Embryonic facial prominence (tissue), 1 donor: ENCODE results near the gene ANTXRL.
"Not testable (repeated sequence)": the region's sequence is repeated elsewhere in the genome, so short reads cannot be mapped to it uniquely, and the experiment has no call there.

ENCODE experiments used
- DNase-seq: peaks from one replicate; pipeline ENCODE4 v3.0.0-alpha.2; 2016; ENCODE audit errors: extremely low spot score

Gene ANTXRL

DNA sequence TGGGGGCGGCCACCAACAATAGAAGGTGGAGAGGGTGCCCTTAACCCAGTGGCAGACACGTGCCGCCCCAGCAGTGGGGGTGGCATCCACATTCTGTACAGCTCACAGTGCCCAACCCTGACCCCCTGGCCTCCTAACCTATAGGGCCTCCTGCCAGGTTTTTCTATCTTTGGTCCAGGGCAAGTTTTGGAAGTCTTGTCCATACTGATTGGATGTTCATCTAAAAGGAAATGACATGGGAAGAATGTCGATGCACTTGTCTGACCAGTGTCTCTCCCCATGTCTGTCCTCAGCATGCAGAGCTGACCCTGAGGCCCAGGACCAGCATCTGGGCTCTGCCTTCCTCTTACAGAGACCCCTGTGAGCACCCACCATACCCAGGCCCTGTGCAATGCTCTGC is 32.3 kb upstream of the ANTXRL start:
- DNase-seq = no peak

DNA sequence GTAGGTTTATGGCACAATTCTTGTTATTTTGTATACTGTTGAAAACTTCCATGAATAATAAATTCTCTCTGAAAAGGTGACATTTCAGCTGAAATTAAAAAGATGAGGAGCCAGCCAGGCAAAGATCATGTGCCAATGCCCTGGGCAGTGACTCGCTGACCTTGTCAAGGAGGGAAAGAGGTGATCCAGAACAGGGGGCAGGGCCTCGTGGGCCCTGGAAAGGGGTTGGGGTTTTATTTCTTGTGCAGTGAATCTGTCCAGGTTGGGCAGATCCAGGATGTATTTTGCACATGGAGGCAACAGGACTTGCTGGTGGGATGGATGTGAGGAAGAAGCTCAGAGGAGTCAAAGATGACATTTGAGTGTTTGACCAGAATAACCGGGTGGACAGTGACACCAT is 31.6 kb upstream of the ANTXRL start:
- not testable (repeated sequence) for DNase-seq

DNA sequence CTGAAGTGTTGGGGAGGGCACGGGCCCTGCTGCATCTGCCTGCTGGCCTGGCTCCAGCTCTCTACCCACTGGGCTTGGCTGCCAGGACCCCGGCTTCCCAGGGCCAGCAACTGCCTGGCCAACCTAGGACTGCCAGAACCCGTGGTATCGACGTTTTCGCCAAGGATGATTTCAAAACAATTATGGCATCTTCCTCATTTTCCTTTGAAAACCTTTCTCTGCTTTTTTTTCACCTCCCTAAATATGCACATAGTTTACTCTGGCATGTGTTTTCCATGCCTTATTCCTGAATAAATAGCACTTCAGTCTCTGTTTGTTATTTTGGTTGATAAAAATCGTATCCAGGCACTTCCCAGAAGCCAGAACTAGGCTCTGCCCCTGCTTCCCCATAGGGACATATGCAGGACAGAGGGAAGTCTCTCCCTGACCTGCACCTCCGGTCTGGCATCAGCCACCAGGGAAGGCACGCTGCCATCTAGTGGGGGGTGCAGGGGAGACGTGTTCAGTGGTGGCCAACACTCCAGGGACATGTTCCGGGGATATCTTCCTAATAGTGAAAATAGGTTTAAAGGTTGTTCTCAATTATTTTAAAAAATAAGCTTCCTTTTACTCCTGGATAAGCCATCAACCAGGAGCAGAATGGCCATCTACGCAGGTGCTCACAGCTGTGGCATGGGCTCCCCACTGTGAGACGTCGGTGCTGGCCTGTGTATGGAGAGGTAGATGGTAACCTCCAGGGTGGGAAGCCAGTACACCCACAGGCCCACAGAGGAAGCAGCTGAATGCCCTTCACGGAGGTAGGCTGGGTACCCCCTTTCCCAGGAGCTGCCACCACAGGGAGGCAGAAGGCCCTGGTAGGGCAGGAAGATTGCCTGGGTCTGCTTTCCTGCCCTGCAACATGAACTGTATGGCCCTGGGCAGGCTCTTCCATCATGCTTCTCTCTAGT is 30.7 kb upstream of the ANTXRL start:
- no peak for DNase-seq

DNA sequence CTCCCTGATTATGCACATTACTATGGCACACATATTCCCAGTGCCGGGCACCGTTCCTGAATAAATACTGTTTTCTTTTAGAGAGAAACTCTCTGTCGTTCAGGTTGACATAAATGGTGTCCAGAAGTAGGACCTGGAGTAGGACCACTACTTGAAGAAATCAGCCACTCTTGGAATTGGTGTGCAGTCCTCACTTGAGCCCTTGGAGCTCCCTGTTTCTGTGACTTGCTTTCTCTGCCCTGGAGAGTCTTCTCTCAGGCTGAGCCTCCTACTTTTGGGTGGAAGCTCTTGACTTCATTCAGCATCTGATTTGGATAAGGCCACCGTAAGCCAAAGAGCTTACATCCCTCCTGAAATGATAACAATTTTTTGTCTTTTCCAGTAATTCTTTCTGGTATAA is 29.7 kb upstream of the ANTXRL start:
- no peak for DNase-seq

DNA sequence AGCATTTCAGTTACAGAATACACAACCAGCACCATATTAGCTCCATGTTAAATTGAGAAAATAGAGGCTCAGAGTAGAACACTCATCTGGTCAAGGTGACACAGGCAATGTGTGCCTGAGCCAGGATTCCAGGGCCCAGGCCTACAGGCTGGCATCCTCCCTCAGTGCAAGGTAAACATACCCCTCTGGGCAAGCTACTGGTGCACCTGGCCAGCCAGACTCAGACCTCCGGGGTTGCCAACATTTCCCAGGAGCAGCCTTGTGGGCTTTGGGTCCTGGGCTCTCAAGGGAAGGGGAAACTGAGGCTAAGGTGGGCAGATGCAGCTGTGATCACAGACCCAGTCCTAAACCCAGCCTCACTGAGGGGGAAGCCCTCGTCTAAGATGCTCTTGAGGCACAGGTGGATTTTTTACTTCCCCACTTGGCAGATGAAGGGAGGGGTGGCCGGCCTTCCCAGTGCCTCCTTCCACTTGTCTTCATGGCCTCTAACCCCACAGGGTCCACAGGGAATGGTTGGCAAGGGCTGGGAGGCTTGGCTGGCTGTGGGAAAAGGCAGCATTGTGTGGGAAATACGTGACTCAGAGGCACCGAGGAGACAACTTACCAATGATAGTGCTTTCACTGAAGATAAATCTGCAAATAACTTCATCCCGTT is 23.8 kb upstream of the ANTXRL start:
- DNase-seq = not testable (repeated sequence)

DNA sequence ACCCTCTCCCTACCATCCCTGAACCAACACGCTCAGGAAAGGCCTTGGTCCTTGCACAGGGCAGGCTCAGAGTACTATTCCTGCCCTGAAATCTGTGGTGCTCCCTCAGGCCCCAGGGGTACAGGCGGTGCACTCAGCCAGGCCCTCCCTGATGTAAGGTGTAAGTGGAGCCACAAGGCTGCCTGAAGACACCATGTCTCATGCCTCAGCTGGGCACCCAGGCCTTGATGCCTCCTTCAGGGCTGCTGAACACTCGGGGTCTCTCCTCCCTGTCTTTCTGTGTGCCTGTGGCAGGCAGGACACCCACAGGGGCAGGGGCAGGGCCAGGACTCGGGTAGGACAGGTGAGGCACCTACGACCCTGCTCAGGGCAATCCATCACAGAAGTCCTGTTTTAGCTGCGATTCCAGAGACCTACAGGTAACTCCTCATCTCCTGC is 22.9 kb upstream of the ANTXRL start:
- DNase-seq = no peak

DNA sequence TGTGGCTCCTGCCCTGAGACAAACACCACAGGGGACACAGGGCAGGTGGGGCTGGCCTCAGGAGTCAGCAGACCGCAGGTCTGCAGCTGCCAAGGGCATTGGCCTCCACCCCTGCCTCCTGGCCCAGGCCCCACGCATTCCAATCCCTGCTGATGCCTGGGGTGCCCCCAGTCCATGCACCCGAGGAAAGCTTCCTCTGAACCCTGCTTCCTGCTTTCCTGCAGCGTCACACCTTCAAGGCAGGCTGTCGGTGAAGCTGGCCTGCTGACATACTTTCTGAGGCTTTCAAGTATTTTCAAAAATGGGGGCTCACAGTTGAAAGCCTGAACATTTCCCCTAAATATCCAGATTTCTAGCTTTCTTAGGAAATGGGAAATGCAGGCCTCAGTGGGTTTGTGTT is 22.5 kb upstream of the ANTXRL start:
- DNase-seq = no peak

DNA sequence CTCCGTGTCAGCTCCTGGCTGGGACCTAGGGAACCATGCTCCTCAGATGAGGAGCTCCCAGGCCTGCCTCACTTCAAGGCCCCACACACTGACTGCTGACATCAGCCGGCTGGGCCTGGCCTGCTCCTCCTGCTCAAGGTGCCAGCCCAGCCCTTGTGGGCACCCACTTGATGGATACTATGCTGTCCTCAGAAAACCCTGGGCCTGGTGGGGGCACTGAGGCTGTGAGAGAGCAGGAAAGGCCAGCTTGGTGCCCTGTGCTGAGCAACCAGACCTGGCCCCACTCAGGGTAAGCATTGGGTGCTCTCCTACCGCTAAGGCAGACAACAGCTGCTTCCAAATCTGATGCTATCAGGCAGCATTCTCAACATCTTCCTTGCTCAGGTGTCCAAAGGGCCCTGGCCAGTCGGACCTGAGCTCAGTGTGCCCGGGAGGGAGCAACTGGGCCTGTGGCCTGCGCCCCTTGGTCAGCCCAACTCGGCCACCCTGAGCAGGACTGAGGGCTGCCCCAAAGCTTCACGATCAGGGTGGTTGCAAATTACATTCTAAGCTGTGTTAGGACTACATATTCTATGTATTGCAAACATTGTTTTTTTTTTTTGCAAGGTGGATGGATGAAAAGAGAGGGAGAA is 21.9 kb upstream of the ANTXRL start:
- DNase-seq = no peak

DNA sequence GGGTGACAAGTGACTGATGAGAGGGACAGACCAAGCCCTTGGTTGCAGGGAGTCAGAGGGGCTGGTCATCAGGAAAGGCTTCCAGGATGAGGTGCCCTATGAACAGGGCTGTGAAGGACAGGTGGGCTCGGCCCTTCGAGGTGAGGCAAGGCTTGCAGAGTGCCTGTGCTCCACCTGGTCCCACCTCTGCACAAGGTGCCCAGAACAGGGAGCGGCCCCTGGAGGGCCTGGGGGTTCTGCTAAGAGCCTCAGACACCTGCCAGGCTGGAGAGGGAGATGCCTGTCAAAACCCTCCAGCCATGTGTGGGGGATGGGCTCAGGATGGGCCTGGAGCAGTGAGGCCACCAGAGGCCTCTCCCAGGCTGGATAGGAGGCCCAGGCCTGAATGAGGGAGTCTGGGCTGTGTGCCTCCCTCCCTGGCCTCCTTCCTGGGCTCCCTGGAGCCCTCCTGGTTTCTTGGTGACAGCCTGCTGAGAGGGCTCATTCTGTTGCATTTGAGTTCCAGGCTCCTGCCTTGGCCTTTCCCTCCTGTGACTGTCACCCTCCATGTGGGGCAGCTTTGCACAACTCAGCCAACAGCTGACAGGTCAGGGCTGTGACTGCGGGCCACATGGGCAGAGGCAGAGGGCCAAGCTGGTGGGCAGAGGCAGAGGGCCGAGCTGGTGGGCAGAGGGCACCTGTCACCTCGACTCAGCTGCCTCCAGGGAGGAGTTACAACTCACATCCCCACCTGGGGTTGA is 21.1 kb upstream of the ANTXRL start:
- not testable (repeated sequence) for DNase-seq

DNA sequence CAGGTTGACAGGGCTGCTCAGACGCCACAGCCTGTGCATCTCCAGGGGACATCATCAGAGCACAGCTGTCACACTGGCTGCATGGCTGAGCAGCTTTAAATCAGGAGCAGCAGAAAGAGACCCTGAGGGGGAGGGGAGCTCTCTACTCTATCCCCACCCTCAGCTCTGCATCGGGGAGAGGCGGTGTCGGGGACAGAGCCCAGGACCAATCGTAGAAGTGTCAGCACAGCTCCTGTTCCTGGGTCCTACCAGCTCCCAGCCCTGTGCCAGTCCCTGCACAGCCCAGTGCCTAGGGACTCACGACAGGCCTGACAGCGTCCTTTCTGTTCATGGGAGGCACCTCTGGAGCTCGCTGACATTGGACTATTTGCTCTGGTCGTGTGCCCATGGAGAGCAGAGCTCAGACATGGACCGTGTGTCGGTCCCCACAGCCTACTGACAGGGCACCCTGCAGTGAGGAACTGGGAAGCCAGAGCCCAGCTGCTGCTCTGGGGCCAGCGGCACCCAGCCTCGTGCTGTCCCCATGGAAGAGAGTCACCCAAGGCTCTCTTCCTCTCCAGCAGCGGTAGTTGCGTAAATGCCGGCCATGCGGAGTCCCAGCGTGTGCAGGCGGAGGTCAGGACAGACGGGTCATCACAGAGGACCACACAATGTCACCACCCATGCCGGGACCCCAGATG is 20.4 kb upstream of the ANTXRL start:
- no peak for DNase-seq

DNA sequence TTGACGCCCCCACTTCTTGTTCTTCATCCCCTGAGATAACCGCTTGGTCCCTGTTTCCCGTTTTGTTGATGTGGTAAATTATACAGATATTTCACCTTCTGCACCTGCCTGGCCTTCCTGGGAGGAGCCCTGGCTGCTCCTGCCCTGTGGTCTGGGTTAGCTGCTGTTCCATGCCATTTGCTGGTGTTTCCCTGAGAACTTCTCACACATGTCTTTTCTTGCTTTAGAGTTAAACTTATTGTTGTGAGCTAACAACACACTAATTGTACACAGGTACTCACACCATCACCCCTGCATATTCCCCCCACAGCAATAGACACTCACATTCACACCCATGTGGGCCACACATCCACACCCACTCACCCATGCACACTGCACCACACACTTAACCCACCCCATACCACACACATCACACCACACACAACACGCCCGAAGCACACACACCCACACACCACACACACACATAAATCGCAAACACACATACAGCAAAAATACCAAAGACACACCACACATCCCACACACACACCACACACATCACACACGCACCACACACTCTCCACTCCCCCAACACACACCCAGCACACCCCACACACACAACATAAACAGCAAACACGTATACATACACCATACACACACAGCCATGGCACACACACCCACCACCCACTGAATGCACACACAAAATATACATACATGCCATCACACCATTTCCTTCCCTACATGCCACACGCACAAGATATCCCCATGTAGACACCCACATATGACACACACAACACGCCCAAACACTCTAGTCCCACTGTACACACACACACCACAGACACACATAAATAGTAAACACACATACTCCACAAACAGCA is 19.4 kb upstream of the ANTXRL start:
- DNase-seq = no peak

DNA sequence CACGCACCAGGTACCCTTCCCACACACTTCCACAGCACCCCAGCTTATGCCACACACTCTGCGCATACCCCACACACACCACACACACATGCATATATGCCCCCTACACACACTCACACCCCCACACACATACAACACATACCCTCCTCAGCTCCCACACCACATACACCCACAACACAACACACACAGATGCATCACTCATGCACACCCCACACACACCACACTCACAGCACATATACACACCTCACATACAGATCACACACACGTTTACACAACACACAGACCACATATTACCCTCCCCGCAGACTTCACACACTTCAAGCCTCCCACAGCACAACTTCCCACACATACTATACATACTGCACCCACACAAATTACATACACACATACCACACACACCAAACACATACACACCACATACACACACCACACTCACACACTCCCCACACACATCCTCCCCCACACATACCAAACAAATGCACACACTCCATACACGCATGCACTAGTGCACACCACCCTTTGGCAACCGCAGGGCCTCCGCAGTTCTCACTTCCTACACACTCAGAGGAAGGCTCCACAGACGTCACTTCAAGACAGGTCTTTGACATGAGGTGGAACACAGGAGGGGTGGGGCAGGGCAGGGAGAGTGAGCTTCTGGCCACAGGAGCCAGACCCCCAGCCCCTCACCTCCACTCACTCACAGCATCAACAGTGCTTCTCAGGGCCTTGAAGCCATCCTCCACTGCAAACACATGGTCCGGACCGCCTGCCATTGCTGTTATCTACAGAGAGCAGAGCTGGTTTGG is 18.5 kb upstream of the ANTXRL start:
- DNase-seq = no peak

DNA sequence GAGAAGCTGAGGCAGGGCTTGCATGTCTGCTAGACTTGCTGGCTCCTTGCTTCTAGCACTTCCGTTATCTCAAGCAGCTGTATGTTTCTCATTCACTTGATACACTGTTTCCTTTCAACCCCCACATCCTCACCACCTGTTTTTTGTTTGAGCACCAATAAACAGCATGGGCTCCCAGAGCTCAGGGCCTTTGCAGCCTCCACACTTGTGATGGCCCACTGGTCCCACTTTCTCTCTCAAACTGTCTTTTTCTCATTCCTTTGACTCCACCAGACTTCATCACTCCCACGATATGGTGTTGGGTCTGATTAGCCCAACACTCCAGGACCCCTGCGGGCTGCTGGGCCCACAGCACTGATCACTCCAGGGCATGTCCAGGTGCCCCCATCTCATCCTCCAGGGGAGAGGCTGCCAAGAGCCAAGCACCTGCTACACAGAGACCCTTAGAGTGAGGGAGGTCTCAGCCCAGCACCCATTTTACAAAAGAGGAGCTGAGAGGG is 17.2 kb upstream of the ANTXRL start:
- DNase-seq = not testable (repeated sequence)

DNA sequence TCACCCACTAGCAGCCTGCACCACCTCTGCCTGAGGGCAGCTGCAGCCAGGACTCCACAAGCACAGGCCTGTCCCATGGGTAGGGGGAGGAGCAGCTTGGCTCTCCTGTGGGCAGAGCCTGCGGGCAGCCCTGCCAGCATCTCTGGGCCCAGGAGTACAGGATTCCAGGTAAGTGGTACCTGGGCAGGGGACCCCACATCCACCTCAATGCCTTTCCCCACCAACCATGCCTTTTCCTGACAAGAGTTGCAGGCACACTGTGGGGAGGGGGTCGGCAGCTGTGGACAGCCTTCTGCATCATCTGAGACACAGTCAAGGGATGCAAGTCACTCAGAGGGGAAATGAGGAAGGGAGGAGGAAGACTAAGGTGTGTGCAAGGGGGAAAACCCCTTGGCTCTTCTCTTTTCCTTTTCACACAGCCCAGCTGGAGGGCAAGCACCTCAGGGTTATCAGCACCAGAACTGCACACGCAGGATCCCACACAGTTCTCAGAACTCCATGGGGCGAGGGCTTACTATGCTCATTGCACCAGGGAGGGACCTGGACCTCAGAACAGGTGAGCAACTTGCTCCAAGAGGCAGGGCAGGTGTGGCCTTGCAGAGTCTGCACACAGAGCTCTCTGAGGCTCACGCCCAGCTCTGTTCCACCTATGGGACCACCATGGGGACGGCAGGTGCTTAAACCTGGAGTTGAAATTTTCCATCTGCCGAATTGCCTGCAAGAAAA is 16.5 kb upstream of the ANTXRL start:
- DNase-seq = no peak

DNA sequence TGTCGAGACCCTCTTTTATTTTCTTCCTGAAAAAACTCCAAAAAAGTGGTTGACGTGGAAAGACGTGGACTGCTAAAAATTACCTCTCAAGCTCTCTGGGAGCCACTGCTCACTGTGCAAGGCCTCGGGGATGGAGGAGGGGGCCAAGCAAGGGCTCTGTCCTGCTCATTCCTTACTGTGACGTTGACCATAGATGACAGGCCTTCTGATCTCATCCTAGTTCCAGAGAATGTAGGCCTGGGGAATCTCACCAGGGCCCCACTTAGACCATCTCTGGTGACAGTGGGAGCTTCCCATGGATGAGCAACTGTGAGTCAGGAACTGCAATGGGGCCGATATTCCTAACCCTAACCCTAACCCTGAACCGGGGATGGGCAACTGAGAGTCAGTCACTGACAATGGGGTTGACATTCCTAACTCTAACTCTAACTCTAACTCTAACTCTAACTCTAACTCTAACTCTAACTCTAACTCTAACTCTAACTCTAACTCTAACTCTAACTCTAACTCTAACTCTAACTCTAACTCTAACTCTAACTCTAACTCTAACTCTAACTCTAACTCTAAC is 15.8 kb upstream of the ANTXRL start:
- DNase-seq = not testable (repeated sequence)

DNA sequence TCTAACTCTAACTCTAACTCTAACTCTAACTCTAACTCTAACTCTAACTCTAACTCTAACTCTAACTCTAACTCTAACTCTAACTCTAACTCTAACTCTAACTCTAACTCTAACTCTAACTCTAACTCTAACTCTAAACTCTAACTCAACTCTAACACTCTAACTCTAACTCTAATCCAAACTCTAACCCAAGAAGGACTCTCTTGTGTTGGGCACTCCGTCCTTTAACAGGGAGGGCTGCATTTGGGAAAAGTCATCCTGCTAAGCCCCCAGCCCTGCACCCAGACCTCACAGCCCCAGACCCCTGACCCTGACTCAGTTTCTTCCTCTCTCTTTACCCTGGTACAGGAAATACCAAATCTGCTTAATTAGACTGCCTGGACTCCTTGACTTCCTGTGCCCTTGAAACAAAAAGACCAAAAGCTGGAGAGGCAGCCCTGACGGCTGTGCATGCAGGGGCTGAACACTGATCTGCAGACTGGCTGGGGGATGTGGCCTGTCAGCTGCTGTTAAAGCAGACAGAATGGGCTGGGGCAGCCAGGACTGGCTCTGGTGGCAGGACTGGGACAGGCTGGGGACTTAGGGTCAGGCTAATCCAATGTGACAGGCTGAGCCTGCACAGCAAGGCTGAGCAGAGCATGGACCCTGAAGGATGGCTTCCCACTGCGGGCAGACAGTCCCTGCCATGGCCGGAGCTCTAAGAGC is 14.8 kb upstream of the ANTXRL start:
- not testable (repeated sequence) for DNase-seq

DNA sequence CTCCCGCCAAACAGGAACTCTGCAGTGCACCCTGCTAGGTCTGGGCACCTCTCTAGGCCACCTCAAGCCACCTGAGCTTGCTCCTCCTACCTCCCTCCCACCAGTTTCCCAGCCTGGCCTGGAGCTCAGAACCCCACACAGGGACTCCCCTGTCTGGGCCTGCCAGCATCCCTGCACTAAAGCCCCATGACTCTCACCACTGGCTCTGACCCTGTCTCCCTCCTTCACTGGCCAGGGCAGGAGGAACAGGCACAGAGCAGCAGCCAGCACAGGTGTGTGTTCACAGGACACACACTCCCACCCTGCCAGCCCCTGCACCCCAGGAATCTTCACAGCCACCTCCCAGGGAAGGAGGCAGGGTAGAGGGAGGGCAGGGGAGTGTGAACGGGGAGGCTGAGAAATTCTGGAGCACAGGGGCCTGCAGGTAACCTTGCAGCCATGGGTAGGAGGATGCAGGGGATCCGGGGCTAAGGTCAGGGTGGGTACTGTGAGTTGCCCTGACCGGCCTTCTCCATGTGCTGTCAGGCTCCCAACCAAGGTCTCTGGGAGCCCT is 13.9 kb upstream of the ANTXRL start:
- DNase-seq = no peak
